Measurements from ENCODE around the gene AGBL2.
A peak's percentile ranks its signal among the peaks of the same experiment; 100 is the strongest.
"Not testable (repeated sequence)": the region's sequence is repeated elsewhere in the genome, so short reads cannot be mapped to it uniquely, and the experiment has no call there.

Gene AGBL2

DNA sequence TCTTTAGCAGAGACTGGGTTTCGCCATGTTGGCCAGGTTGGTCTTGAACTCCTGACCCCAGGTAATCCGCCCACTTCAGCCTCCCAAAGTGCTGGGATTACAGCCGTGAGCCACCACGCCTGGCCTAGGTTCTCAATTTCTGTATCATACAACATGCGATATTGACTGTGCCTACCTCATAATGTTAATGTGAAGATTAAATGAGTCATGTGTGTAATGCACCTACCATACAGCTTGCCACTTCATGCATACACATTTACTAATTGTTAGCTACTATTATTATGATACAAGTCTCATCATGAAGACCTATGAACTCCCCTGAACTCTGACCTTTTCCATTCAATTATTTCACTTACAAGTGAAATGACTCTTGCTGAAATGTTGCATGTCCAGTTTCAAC lies 25.7 kb downstream of the AGBL2 start:
- DNase-seq (ENCODE audit: low spot score) = no peak

DNA sequence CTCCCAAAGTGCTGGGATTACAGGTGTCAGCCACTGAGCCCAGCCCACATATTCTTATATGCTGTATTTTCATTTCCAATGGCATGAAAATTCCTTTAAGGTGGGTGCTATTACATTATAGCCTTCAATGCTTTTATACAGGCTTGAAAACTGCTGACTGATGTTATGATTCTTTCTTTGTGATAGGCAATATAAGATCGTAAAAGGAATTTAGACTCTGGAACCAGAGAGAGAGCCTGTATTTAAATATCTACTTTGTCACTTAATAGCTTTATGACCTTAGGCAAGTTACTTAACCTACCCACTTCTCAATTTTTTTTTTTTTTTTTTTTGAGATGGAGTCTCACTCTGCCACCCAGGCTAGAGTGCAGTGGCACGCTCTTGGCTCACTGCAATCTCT lies 26.2 kb downstream of the AGBL2 start:
- DNase-seq (ENCODE audit: low spot score) = no peak

GRCh38 chr11:47688111-47688510 lies 27.1 kb downstream of the AGBL2 start:
- no peak for DNase-seq (ENCODE audit: low spot score)

- not testable (repeated sequence) for DNase-seq (ENCODE audit: low spot score)
Observed at GRCh38 chr11:47686704-47687103, 28.5 kb downstream of the AGBL2 start.

- no peak for DNase-seq (ENCODE audit: low spot score)
Observed at GRCh38 chr11:47686151-47686550, 29.0 kb downstream of the AGBL2 start.

DNA sequence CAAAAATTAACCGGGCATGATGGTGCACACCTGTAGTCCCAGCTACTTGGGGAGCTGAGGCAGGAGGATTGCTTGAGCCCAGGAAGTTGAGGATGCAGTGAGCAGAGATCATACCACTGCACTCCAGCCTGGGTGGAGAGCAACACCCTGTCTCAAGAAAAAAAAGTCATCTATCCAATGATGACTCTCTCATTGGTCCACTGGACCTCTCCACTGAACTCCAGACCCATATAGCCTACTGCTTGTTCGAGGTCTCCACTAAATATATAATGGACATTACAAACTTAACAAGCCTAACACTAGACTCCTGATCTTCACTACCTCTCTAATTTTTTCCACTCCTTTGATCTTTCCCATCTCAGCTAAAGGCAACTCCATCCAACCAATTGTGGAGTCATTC lies 39.3 kb downstream of the AGBL2 start:
- no peak for DNase-seq (ENCODE audit: low spot score)

DNA sequence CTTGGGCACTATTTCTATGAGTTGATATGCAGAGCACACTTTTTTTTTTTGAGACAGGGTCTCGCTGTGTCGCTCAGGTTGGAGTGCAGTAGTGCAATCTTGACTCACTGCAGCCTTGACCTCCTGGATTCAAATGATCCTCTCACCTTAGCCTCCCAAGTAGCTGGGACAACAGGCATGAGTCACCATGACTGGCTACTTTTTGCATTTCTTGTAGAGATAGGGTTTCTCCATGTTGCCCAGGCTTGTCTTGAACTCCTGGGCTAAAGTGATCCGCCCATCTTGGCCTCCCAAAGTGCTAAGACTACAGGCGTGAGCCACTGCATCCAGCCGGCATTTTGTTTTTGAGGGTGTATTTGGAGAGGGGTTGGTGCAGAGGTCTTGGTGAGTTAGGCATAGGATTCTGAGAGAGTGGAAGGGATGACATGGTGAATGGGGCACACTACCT lies 42.9 kb downstream of the AGBL2 start:
- no peak for DNase-seq (ENCODE audit: low spot score)

- no peak for DNase-seq (ENCODE audit: low spot score)
Observed at GRCh38 chr11:47669856-47670255, 45.3 kb downstream of the AGBL2 start.

GRCh38 chr11:47668665-47669064 lies 46.5 kb downstream of the AGBL2 start:
- no peak for DNase-seq (ENCODE audit: low spot score)

- no peak for DNase-seq (ENCODE audit: low spot score)
Observed at GRCh38 chr11:47667555-47667954, 47.6 kb downstream of the AGBL2 start.

- no peak for DNase-seq (ENCODE audit: low spot score)
Observed at GRCh38 chr11:47667135-47667534, 48.0 kb downstream of the AGBL2 start.

- DNase-seq (ENCODE audit: low spot score) = not testable (repeated sequence)
Observed at GRCh38 chr11:47664936-47665335, 50.2 kb downstream of the AGBL2 start.

- DNase-seq (ENCODE audit: low spot score) = no peak
Observed at GRCh38 chr11:47661245-47661644, 53.9 kb downstream of the AGBL2 start.

- DNase-seq (ENCODE audit: low spot score) = no peak
Observed at GRCh38 chr11:47659276-47659675, 55.9 kb downstream of the AGBL2 start.

DNA sequence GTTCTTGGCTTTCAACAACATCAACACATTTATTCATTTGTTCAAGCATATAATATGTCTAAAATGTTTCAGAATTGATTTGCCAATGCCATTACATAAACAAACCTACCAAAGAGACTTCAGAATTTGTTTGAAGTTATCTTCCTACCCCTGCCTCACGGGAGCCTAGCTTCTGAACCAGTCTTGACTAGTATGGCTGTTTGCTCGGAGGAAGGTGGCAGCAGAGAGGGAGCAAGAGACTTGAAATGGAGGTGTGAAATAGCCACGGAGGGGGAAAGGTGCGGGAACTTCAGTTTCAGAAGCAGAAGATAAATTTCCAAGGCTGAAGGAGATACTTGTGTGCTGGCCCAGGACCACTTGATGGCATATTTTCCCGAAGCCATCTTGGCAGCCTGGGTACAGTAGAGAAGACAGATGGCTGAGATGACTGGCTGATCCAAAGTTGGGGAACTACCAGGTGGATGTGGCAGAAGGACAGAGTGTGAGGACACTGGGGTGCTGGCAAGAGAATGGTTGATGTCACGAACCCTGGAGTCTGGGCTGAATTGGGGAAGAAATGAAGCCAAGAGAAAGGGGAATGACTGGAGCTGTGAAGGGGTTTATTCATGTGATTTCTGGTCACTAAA lies 58.8 kb downstream of the AGBL2 start:
- no peak for DNase-seq (ENCODE audit: low spot score)

DNA sequence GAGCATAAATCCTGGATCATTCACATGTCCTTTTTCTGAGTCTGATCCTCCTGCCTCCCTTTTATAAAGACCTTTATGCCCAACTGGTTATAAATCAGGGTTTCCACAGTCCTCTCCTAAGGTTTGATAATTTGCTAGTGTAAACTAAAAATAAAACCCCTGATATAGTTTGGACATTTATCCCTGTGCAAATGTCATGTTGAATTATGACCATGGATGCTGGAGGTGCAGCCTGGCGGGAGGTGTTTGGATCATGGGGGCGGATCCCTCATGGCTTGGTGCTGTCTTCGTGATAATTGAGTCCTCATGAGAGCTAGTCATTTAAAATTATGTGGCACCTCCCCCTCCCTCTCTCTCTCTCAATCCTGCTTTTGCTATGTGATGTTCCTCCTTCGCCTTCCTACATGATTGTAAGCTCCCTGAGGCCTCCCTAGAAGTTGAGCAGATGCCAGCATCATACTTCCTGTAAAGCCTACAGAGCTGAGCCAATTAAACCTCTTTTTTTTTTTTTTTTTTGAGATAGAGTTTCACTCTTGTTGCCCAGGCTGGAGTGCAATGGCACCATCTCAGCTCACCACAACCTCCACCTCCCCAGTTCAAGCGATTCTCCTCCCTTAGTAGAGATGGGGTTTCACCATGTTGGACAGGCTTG lies 63.2 kb downstream of the AGBL2 start:
- DNase-seq (ENCODE audit: low spot score) = no peak

GRCh38 chr11:47649276-47649675 lies 65.9 kb downstream of the AGBL2 start:
- DNase-seq (ENCODE audit: low spot score) = no peak

GRCh38 chr11:47646019-47646418 lies 69.2 kb downstream of the AGBL2 start:
- no peak for DNase-seq (ENCODE audit: low spot score)

- DNase-seq (ENCODE audit: low spot score) = no peak
Observed at GRCh38 chr11:47645500-47645899, 69.7 kb downstream of the AGBL2 start.

DNA sequence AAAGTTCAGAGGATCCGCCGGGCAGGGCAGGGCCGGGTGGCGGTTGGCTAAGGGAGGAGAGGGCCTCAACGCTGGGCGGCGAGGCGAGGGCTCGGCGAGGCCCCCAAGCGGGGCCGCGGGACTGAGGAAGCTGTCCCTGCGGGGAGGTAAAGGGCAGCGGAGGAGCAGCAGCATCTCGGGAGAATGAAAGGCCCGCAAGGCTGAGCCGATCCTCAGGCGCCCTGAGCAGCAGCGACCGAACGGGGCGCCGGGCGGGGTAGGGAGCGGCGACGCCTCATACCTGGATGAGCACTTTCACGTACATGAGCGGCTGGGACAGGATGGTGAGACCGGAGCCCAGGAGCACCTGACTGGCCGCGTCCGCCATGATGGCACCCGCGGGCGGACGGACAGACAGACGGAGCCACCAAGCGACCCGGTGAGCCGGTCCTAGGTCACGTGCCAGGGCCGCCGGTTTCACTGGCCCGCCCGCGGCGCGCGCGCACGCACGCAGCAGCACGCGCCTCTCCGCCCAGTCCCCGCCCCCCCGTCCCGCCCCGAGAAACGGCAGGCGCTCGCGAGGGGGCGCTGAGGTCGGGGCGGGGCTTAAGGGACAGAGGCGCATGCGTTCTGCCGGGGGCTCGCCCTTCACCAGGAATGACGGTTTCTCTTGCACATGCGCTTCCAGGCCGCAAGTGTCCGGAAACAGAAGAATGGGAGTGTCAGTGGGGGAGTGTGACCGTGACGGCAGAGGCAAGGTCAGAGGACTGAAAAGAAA lies 72.9 kb downstream of the AGBL2 start, which contains the start of gene MTCH2:
MTCH2 (minus strand) TSS at position 461 of the 757 bp plus-strand sequence; CDS start at position 367, 94 bp downstream.
- peak; percentile 99 for DNase-seq (ENCODE audit: low spot score)

GRCh38 chr11:47641600-47642098 lies 73.5 kb downstream of the AGBL2 start:
- no peak for DNase-seq (ENCODE audit: low spot score)

GRCh38 chr11:47640506-47640905 lies 74.7 kb downstream of the AGBL2 start:
- not testable (repeated sequence) for DNase-seq (ENCODE audit: low spot score)

GRCh38 chr11:47636331-47636730 lies 78.8 kb downstream of the AGBL2 start:
- not testable (repeated sequence) for DNase-seq (ENCODE audit: low spot score)

Data from COLO829 (cell line).